K562 (cell line): ENCODE results near the gene ACADM. TPM values are rescaled to one million over a fixed set of nuclear protein-coding genes. Genes with fewer than 3 reads are reported as not detected.
A peak's percentile ranks its signal among the peaks of the same experiment; 100 is the strongest.

Source experiments
- BCL6 ChIP-seq: fragments of 250-450 bp; sonication (Bioruptor Pico); IDR thresholded peaks from 2 replicates; pipeline ENCODE4 v1.4.0; 2020
- BCLAF1 ChIP-seq, 2 experiments: fragments of 450-650 bp in 1 of 2; IDR thresholded peaks; 2 replicates each; pipeline ENCODE4 v1.6.1; 2011 to 2017; ENCODE audit warnings: low read depth in 2 of 2, antibody characterized with exemption in 1 of 2, borderline replicate concordance in 1 of 2, low read length in 1 of 2, mild to moderate bottlenecking in 1 of 2, mixed read lengths in 1 of 2; ENCODE audit not compliant: control insufficient read depth in 1 of 2
- CBFA2T3 ChIP-seq: fragments of 450-650 bp; IDR thresholded peaks from 2 replicates; pipeline ENCODE4 v1.6.1; 2017
- ELF4 ChIP-seq: fragments of 450-650 bp; formaldehyde crosslinking; IDR thresholded peaks from 2 replicates; pipeline ENCODE4 v1.4.0; 2022; ENCODE audit warnings: missing genetic modification characterization
- HIVEP1 ChIP-seq: fragments of 250-450 bp; sonication (Bioruptor Pico); IDR thresholded peaks from 2 replicates; pipeline ENCODE4 v1.4.0; 2020; ENCODE audit warnings: mild to moderate bottlenecking
- HMG20B ChIP-seq: fragments of 250-450 bp; sonication (Bioruptor Pico); IDR thresholded peaks from 2 replicates; pipeline ENCODE4 v1.5.0; 2021; ENCODE audit warnings: mild to moderate bottlenecking
- HNRNPH1 ChIP-seq: fragments of 200-400 bp; formaldehyde crosslinking; optimal IDR thresholded peaks from 2 replicates; pipeline ENCODE3; 2017; ENCODE audit warnings: low read depth, mild to moderate bottlenecking, low read length, moderate library complexity
- KDM4B ChIP-seq, 2 experiments: fragments of 450-650 bp in 1 of 2; sonication (generic) in 1 of 2; IDR thresholded peaks; 2 replicates each; pipeline ENCODE4 v1.6.1; 2016 to 2017; ENCODE audit warnings: borderline replicate concordance in 2 of 2, antibody characterized with exemption in 1 of 2, low read depth in 1 of 2, mild to moderate bottlenecking in 1 of 2
- PTBP1 ChIP-seq: fragments of 200-400 bp; formaldehyde crosslinking; IDR thresholded peaks from 2 replicates; pipeline ENCODE4 v1.6.1; 2017; ENCODE audit warnings: low read depth, low read length
- RBBP5 ChIP-seq: fragments of 200-600 bp; sonication (generic); IDR thresholded peaks from 2 replicates; pipeline ENCODE4 v1.6.1; 2012; ENCODE audit warnings: borderline replicate concordance, mild to moderate bottlenecking, low read length, control low read depth, inconsistent platforms; ENCODE audit not compliant: insufficient read depth, poor library complexity, severe bottlenecking
- STAT5B ChIP-seq: fragments of 250-450 bp; sonication (Bioruptor Pico); IDR thresholded peaks from 2 replicates; pipeline ENCODE4 v1.8.0; 2021; ENCODE audit warnings: mild to moderate bottlenecking, inconsistent platforms
- TAF15 ChIP-seq: fragments of 200-400 bp; formaldehyde crosslinking; IDR thresholded peaks from 2 replicates; pipeline ENCODE4 v1.6.1; 2017; ENCODE audit warnings: mild to moderate bottlenecking, low read depth, low read length, moderate library complexity
- THRA ChIP-seq: fragments of 450-650 bp; IDR thresholded peaks from 2 replicates; pipeline ENCODE4 v1.6.1; 2017; ENCODE audit warnings: mild to moderate bottlenecking, moderate library complexity
- XRCC5 ChIP-seq: fragments of 200-400 bp; formaldehyde crosslinking; IDR thresholded peaks from 2 replicates; pipeline ENCODE4 v1.6.1; 2017; ENCODE audit warnings: low read depth, mild to moderate bottlenecking, low read length
- ZBTB8A ChIP-seq: fragments of 450-650 bp; IDR thresholded peaks from 2 replicates; pipeline ENCODE4 v1.6.1; 2018; ENCODE audit warnings: mild to moderate bottlenecking, moderate library complexity; ENCODE audit not compliant: partially characterized antibody
- ZNF124 ChIP-seq: sonication (generic); formaldehyde crosslinking; IDR thresholded peaks from 2 replicates; pipeline ENCODE4 v1.8.1; 2022; ENCODE audit warnings: missing genetic modification reagents
- ZNF398 ChIP-seq: fragments of 250-450 bp; sonication (Bioruptor Pico); IDR thresholded peaks from 2 replicates; pipeline ENCODE4 v1.8.0; 2021; ENCODE audit warnings: moderate library complexity, mild to moderate bottlenecking, inconsistent platforms
- ZNF584 ChIP-seq: fragments of 200-800 bp; sonication (Bioruptor generic); IDR thresholded peaks from 2 replicates; pipeline ENCODE4 v1.6.1; 2016; ENCODE audit warnings: low read depth, mild to moderate bottlenecking, missing genetic modification characterization, missing compliant biosample characterization
- ZNF695 ChIP-seq: fragments of 450-650 bp; formaldehyde crosslinking; IDR thresholded peaks from 2 replicates; pipeline ENCODE4 v1.4.0; 2020; ENCODE audit warnings: mild to moderate bottlenecking, moderate library complexity
- ZNF717 ChIP-seq: fragments of 250-450 bp; sonication (Bioruptor Pico); IDR thresholded peaks from 2 replicates; pipeline ENCODE4 v1.5.0; 2021
- polyA plus RNA-seq, 8 experiments: library from polyadenylated mRNA; depleted of rRNA in 4 of 8; stranded (reverse) in 5 of 8; unstranded in 3 of 8; fragments of >200 nt; fragmentation: Nextera tagmentation in 2 of 8; fragmentation: Illumina TruSeq in 1 of 8; extraction: Ambion mirVana in 2 of 8; extraction: Trizol in 1 of 8; gene quantifications; 2 replicates each; pipeline versions ENCODE4 v1.2.1 to v1.2.3, GENCODE V29; 2011 to 2014; ENCODE audit warnings: inconsistent platforms in 1 of 8, missing spikeins in 1 of 8
- total RNA-seq, 7 experiments: library from RNA; depleted of rRNA in 6 of 7; stranded (reverse); fragments of >200 nt in 6 of 7; fragmentation: Illumina TruSeq in 2 of 7; extraction: Trizol in 2 of 7; gene quantifications; 2 replicates each; pipeline versions ENCODE4 v1.2.1 to v1.2.3, GENCODE V29; 2011 to 2021; ENCODE audit warnings: low replicate concordance in 1 of 7

Gene ACADM
- total and polyA plus RNA-seq, 9 of the 15 experiments (the other 6 are each of a cell fraction or from before 2014, with no cell fraction given): 82.5 to 156 (median 123) TPM

GRCh38 chr1:75677443-75677842, 47.1 kb upstream of the ACADM start (continued):
- no peak for TF ChIP-seq THRA
- no peak for TF ChIP-seq STAT5B
- TF ChIP-seq ZNF398 (CRISPR knock-in tag): no peak
- TF ChIP-seq KDM4B (IDR thresholded peaks at IDR 0.05; ENCODE audit: borderline replicate concordance in 2 of 2, low read depth in 1 of 2): peak in 1 of 2 experiments; percentile 78; a peak in 1 of 4 replicates
- TF ChIP-seq TAF15: no peak
- no peak for TF ChIP-seq HNRNPH1
- TF ChIP-seq HIVEP1: no peak
- no peak for TF ChIP-seq ZNF695 (CRISPR knock-in tag)
- TF ChIP-seq PTBP1: no peak
- no peak for TF ChIP-seq ZNF584
- TF ChIP-seq ZNF717 (CRISPR knock-in tag): no peak
- no peak for TF ChIP-seq CBFA2T3
- no peak for TF ChIP-seq RBBP5
- no peak for TF ChIP-seq BCLAF1 (IDR thresholded peaks at IDR 0.05; ENCODE audit: borderline replicate concordance in 1 of 2, control insufficient read depth in 1 of 2, low read depth in 2 of 2, low read length in 1 of 2)
- no peak for TF ChIP-seq HMG20B (CRISPR knock-in tag)
- TF ChIP-seq ZNF124 (CRISPR knock-in tag): no peak
- peak; percentile 30 for TF ChIP-seq ZBTB8A
- TF ChIP-seq BCL6 (CRISPR knock-in tag): no peak
- no peak for TF ChIP-seq XRCC5
- no peak for TF ChIP-seq ELF4 (CRISPR knock-in tag)
